Measurements from ENCODE around the gene CELF1.
A peak's percentile ranks its signal among the peaks of the same experiment; 100 is the strongest.

The CELF1 gene

GRCh38 chr11:47572715-47573255 lies 19.9 kb upstream of the CELF1 start:
- H3K27ac ChIP-seq, result no peak overlapping the region
- TF ChIP-seq CTCF (IDR thresholded peaks at IDR 0.05) (no peak), ZFX (IDR thresholded peaks at IDR 0.05; ENCODE audit: borderline replicate concordance) (no peak)

- TF ChIP-seq CTCF (IDR thresholded peaks at IDR 0.05), result no peak
- TF ChIP-seq ZFX (IDR thresholded peaks at IDR 0.05; ENCODE audit: borderline replicate concordance), result no peak
- no peak overlapping the region for H3K27ac ChIP-seq
Measured at GRCh38 chr11:47571895-47572294, 19.0 kb upstream of the CELF1 start.

GRCh38 chr11:47571357-47571729 lies 18.4 kb upstream of the CELF1 start:
- TF ChIP-seq CTCF (IDR thresholded peaks at IDR 0.05) (no peak), ZFX (IDR thresholded peaks at IDR 0.05; ENCODE audit: borderline replicate concordance) (no peak)
- H3K27ac ChIP-seq, result no peak overlapping the region

- no peak overlapping the region for H3K27ac ChIP-seq
- TF ChIP-seq ZFX (IDR thresholded peaks at IDR 0.05; ENCODE audit: borderline replicate concordance) (no peak), CTCF (IDR thresholded peaks at IDR 0.05) (no peak)
Measured at GRCh38 chr11:47570651-47571356, 17.9 kb upstream of the CELF1 start.

- TF ChIP-seq ZFX (IDR thresholded peaks at IDR 0.05; ENCODE audit: borderline replicate concordance) (no peak), CTCF (IDR thresholded peaks at IDR 0.05) (no peak)
- H3K27ac ChIP-seq, result no peak overlapping the region
Measured at GRCh38 chr11:47569646-47570045, 16.7 kb upstream of the CELF1 start.

- peak overlapping the region; percentile 84 for H3K27ac ChIP-seq
- TF ChIP-seq CTCF (IDR thresholded peaks at IDR 0.05) (no peak), ZFX (IDR thresholded peaks at IDR 0.05; ENCODE audit: borderline replicate concordance) (no peak)
Measured at GRCh38 chr11:47566149-47566698, 13.3 kb upstream of the CELF1 start.

Measured in 22Rv1 (cell line).